GM21515 (cell line): ENCODE data around the gene CAMK2N1.

ENCODE experiments used
- ATAC-seq: cut with Tn5 transposase; IDR thresholded peaks from one replicate; pipeline ENCODE4 v1.9.1; 2021; ENCODE audit not compliant: unreplicated experiment

The CAMK2N1 gene

GRCh38 chr1:20446796-20447195 is 39.2 kb downstream of the CAMK2N1 start:
- ATAC-seq, result no peak

GRCh38 chr1:20445956-20446355 is 40.1 kb downstream of the CAMK2N1 start:
- no peak for ATAC-seq

- ATAC-seq, result no peak
These were observed 42.1 kb downstream of the CAMK2N1 start for GRCh38 chr1:20443703-20444586.

GRCh38 chr1:20442920-20443625 is 42.9 kb downstream of the CAMK2N1 start:
- no peak for ATAC-seq

GRCh38 chr1:20440785-20441200 is 45.2 kb downstream of the CAMK2N1 start:
- no peak for ATAC-seq

DNA sequence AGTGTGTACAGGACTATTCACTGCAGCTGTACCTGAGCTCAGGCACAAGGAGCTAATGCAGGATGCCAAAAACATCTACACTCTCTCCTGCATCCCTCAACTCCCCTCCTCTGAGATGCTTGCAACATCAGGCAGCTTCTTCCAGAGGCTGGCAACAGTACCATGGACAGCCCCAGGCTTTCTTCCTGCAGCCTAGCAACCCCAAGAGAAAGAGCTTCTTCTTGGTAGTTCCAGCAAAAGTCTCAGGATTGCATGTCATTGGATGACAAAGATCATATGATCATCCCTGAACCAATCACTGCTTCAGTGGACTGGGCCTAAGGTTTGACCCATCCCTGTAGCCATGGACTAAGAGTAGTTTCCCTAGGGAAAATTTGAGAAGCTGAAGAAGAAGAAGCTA is 46.7 kb downstream of the CAMK2N1 start:
- no peak for ATAC-seq

DNA sequence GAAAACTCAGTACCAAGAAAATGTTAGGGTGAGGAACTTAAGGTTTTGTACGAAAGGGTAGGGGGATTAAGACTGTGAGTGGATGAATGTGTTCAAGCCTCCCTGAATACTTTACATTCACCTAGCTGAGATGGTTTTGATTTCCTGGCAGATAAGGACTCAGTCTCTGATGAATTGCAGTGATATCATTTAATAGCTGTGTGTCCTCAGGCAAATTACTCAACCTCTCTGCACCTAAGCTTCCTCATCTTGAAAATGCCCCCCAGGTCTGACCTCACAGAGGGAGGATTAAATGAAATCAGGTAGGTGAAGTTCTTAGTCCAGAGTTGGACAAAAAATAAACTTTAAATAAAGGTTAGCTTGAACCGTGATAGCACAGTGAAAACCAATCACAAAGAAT is 48.4 kb downstream of the CAMK2N1 start:
- ATAC-seq, result no peak

DNA sequence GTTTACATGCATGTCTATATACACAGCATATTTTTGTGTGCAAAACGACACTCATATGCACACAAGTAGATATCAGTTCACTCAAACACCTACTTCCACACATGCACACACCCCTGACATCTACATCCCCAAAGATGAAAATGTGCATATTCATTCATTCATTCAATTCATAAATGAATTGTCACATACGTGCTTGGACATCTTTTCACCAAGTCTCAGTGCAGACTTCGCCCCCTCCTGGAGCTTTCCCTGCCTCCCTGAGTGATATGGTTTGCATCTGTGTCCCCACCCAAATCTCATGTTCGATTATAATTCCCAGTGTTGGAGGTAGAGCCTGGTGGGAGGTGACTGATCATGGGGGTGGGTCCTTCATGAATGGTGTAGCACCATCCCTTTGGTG is 53.1 kb downstream of the CAMK2N1 start:
- ATAC-seq, result no peak
